Measurements from ENCODE around the gene LRCH4. TPM values are rescaled to one million over a fixed set of nuclear protein-coding genes. Genes with fewer than 3 reads are reported as not detected.

Gene LRCH4
- total and polyA plus RNA-seq, 2 of the 8 experiments (the other 6 are each of a cell fraction or from before 2014, with no cell fraction given) = 15.5 to 36.6 TPM

DNA sequence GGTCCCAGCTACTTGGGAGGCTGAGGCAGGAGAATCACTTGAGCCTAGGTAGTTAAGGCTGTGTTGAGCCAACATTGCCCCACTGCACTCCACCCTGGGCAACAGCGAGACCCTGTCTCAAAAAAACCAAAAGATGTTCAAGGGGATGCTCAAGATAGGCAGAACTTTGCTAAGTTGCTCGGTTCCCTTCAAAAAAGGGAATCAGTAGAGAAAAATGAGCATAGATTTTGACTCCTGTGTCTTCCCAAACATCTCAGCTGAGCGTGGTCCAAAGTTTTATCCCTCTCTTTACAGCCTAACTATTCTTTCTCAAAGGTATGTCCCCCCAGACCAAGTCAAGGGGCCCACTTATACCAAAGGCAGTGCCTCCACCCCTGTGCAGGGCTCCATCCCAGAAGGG, 32.9 kb downstream of the LRCH4 start (continued):
- TF ChIP-seq, protein P1, sequence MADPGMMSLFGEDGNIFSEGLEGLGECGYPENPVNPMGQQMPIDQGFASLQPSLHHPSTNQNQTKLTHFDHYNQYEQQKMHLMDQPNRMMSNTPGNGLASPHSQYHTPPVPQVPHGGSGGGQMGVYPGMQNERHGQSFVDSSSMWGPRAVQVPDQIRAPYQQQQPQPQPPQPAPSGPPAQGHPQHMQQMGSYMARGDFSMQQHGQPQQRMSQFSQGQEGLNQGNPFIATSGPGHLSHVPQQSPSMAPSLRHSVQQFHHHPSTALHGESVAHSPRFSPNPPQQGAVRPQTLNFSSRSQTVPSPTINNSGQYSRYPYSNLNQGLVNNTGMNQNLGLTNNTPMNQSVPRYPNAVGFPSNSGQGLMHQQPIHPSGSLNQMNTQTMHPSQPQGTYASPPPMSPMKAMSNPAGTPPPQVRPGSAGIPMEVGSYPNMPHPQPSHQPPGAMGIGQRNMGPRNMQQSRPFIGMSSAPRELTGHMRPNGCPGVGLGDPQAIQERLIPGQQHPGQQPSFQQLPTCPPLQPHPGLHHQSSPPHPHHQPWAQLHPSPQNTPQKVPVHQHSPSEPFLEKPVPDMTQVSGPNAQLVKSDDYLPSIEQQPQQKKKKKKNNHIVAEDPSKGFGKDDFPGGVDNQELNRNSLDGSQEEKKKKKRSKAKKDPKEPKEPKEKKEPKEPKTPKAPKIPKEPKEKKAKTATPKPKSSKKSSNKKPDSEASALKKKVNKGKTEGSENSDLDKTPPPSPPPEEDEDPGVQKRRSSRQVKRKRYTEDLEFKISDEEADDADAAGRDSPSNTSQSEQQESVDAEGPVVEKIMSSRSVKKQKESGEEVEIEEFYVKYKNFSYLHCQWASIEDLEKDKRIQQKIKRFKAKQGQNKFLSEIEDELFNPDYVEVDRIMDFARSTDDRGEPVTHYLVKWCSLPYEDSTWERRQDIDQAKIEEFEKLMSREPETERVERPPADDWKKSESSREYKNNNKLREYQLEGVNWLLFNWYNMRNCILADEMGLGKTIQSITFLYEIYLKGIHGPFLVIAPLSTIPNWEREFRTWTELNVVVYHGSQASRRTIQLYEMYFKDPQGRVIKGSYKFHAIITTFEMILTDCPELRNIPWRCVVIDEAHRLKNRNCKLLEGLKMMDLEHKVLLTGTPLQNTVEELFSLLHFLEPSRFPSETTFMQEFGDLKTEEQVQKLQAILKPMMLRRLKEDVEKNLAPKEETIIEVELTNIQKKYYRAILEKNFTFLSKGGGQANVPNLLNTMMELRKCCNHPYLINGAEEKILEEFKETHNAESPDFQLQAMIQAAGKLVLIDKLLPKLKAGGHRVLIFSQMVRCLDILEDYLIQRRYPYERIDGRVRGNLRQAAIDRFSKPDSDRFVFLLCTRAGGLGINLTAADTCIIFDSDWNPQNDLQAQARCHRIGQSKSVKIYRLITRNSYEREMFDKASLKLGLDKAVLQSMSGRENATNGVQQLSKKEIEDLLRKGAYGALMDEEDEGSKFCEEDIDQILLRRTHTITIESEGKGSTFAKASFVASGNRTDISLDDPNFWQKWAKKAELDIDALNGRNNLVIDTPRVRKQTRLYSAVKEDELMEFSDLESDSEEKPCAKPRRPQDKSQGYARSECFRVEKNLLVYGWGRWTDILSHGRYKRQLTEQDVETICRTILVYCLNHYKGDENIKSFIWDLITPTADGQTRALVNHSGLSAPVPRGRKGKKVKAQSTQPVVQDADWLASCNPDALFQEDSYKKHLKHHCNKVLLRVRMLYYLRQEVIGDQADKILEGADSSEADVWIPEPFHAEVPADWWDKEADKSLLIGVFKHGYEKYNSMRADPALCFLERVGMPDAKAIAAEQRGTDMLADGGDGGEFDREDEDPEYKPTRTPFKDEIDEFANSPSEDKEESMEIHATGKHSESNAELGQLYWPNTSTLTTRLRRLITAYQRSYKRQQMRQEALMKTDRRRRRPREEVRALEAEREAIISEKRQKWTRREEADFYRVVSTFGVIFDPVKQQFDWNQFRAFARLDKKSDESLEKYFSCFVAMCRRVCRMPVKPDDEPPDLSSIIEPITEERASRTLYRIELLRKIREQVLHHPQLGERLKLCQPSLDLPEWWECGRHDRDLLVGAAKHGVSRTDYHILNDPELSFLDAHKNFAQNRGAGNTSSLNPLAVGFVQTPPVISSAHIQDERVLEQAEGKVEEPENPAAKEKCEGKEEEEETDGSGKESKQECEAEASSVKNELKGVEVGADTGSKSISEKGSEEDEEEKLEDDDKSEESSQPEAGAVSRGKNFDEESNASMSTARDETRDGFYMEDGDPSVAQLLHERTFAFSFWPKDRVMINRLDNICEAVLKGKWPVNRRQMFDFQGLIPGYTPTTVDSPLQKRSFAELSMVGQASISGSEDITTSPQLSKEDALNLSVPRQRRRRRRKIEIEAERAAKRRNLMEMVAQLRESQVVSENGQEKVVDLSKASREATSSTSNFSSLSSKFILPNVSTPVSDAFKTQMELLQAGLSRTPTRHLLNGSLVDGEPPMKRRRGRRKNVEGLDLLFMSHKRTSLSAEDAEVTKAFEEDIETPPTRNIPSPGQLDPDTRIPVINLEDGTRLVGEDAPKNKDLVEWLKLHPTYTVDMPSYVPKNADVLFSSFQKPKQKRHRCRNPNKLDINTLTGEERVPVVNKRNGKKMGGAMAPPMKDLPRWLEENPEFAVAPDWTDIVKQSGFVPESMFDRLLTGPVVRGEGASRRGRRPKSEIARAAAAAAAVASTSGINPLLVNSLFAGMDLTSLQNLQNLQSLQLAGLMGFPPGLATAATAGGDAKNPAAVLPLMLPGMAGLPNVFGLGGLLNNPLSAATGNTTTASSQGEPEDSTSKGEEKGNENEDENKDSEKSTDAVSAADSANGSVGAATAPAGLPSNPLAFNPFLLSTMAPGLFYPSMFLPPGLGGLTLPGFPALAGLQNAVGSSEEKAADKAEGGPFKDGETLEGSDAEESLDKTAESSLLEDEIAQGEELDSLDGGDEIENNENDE (IDR thresholded peaks at IDR 0.05; ENCODE audit: insufficient replicate concordance, low read length) = no peak
- TF ChIP-seq NANOG (IDR thresholded peaks at IDR 0.05; ENCODE audit: insufficient read depth, low read depth, low read length, poor library complexity, severe bottlenecking) (no peak), NRF1 (IDR thresholded peaks at IDR 0.05; ENCODE audit: low read depth, low read length) (no peak), CHD2 (IDR thresholded peaks at IDR 0.05; ENCODE audit: low read length) (no peak), HDAC2 (IDR thresholded peaks at IDR 0.05; ENCODE audit: borderline replicate concordance in 1 of 2, low read depth in 2 of 2, low read length in 2 of 2) (no peak)

All from H1 (cell line).